GM19455 (cell line): ENCODE results near the gene VPS39.
A peak's percentile ranks its signal among the peaks of the same experiment; 100 is the strongest.
"Not testable (repeated sequence)": the region's sequence is repeated elsewhere in the genome, so short reads cannot be mapped to it uniquely, and the experiment has no call there.

ENCODE experiments used
- ATAC-seq: cut with Tn5 transposase; IDR thresholded peaks from one replicate; pipeline ENCODE4 v1.9.1; 2021; ENCODE audit not compliant: unreplicated experiment

VPS39 gene, protein sequence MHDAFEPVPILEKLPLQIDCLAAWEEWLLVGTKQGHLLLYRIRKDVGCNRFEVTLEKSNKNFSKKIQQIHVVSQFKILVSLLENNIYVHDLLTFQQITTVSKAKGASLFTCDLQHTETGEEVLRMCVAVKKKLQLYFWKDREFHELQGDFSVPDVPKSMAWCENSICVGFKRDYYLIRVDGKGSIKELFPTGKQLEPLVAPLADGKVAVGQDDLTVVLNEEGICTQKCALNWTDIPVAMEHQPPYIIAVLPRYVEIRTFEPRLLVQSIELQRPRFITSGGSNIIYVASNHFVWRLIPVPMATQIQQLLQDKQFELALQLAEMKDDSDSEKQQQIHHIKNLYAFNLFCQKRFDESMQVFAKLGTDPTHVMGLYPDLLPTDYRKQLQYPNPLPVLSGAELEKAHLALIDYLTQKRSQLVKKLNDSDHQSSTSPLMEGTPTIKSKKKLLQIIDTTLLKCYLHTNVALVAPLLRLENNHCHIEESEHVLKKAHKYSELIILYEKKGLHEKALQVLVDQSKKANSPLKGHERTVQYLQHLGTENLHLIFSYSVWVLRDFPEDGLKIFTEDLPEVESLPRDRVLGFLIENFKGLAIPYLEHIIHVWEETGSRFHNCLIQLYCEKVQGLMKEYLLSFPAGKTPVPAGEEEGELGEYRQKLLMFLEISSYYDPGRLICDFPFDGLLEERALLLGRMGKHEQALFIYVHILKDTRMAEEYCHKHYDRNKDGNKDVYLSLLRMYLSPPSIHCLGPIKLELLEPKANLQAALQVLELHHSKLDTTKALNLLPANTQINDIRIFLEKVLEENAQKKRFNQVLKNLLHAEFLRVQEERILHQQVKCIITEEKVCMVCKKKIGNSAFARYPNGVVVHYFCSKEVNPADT

DNA sequence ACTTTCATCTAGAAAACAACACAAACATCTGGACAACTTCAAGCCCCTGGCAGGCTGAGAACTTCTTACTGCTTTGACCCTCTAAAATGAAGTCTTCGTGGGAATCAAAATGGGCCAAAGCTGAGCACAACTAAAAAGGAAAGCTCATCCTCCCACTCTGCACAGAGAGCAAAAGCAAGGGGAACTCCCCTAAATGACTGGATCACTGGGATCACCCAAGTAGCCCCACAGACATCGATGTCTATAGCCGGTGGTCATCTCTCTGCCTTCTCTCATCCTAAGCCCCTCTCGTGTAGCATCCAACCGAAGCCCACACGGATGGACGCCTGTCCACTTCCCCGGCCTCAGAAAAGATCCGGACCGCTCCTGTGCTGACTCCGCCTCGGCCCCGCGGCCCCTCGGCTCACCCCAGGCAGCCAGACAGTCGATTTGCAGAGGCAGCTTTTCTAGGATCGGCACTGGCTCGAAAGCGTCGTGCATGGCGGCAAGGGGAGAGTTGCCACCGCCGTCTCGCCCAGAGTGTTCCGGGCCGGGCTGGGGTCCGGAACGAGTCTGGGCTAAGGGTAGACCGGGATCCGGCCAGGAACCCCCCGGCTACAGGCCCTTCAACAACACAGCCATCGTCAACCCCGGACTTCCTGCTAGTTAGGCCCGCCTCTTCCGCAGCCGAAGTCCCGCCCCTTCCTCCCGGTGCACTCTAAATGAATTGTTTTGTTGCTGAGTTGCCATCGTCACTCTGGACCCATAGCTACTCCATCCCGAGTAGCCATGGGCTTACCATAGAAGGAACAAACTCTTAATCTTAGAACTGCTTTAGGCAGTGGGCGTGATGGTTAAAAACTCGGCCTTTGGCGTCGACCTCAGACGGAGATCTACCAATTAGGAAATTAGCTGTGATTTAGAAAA is at the start of gene VPS39:
TSS of gene VPS39 (minus strand) at position 631 of the 906 bp plus-strand sequence. CDS start at position 480, 151 bp downstream.
- peak; percentile 94 for ATAC-seq

DNA sequence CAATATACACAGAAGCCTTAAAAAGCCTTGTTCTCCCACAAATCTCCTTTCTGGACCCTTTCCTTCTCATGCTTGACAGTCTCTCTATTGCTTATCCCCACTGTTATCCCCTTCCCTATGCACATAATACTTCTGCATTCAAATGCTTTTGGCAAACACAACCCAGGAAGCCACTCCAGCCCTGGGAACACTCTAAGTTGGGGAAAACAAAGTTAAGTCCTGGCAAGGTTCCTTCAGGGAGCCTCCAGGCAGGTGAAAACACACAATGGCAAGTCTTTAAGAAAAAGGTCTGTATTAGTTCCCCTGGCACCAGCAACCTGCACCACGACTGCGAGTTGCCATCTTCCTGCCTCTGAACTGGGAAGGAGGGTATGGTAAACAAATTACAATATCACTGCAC is 45.2 kb upstream of the VPS39 start:
- ATAC-seq: no peak

DNA sequence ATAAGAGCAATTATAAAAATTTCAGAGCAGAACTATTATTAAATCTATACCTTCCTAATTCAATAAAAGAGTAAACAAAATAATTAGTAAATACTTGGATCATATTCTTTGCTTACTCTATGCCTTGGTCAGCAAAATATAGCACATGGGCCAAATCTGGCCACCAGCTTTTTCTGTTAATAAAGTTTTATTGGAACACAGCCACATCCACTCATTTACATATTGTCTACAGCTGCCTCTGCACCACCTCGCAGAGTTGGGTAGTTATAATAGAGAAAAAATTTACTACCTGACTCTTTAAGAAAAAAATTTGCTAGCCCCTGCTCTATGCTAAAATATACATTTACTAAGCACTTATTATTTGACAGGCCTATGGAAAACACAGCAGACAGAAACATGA is 32.7 kb upstream of the VPS39 start:
- no peak for ATAC-seq

DNA sequence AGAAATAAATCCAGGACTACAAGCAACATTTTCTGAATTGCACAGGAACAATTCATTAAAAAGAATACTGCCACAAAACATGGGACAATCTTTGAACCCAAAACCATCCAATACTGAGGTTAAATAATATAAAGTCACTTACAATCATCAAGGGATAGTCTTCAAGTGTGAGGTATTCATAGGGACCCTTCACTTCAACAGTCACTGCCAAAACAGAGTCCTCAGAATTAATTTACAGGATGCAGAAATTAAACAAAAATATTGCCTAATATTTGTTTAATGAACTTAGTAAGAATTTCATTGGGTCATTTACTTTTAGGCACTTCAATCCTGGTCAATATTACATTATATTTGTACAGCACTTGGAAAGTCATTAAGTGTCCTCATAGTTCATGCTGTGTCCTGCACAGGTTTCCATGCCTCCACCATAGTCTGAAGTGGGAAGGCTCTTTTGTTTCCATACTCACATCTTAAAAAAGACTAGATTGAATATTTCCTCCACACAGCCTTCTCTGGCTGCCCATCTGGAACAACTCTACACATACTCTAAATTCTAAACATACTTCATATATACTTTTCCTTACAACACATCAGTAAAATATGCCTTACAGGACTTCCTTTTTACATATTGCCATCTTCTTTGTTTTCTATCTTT is 31.6 kb upstream of the VPS39 start:
- no peak for ATAC-seq

DNA sequence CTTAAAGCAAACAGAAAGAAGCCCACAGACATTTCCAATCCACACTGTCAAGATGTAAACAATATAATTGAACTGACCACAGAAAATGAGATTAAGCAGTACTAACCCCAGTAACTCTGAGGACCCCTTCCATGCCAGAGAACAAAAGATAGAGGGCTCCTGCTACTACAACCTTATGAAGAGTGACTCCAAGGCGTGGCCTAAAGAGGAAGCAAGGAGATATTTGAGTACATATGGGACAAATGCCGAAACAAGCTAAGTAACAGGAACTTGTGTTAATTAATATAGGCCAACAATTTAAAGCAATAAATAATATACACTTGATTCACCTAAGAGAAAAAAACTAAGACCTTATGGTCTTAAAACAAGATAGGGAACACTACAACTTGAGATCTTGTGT is 25.0 kb upstream of the VPS39 start:
- no peak for ATAC-seq

DNA sequence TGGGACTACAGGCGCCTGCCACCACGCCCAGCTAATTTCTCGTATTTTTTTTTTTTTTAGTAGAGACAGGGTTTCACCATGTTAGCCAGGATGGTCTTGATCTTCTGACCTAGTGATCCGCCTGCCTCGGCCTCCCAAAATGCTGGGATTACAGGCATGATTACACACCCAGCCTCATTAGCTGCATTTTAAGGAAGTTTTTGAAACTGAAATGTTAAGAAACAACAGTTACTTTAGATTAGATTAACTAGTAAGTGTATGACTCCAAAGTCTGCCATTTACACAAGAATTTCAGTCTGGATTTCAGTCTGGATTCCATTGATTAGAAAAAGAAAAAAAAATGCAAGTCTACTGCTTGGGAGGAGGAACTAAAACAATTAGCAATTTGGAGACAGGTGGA is 24.5 kb upstream of the VPS39 start:
- no peak for ATAC-seq

DNA sequence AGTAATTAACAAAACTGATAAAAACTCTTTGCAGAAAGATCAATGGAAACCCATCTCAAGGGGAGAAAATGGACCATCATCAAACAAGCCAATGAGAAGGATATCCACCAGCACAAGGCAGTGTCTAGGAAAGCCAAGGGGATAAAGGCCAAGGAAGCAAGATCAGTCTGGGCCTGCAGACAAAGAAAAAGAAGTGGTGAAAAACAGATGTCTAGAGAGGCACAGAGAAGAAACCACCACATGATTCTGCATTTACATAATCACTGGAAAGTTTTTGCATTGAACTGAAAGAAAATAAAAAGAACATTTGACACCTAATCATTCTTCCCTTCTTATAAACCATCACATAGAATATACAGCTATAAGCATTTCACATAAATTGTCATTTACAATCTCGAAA is 23.0 kb upstream of the VPS39 start:
- ATAC-seq: no peak

DNA sequence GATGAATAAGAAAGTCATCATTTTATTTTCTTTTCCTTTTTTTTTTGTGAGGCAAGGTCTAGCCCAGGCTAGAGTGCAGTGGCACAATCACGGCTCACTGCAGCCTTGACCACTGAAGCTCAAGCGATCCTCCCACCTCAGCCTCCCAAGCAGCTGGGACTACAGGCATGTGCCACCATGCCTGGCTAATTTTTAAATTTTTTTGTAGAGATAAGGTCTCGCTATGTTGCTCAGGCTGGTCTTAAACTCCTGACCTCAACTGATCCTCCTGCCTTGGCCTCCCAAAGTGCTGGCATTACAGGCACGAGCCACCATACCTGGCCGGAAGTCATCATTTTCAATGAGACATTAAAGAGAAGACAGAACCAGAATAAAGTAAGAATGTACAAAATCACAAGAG is 20.9 kb upstream of the VPS39 start:
- ATAC-seq: not testable (repeated sequence)

DNA sequence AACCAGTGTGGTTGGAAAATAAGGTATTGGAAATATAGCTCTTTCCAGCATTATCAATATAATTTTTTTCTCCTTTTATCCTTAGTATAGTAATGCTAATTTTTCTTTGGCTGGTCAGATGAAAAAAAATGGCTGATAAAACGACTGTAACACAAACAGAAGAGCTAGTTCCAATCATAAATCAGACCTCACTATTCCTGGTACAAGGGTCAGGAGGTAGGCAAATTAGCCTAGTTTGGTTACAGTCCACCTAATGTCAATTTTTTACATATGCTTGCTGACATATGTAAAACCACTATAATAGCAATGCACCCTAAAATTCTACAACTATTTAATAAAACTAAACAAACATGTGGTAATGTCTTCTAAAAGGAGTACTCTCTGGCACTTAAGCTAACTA is 19.9 kb upstream of the VPS39 start:
- no peak for ATAC-seq

DNA sequence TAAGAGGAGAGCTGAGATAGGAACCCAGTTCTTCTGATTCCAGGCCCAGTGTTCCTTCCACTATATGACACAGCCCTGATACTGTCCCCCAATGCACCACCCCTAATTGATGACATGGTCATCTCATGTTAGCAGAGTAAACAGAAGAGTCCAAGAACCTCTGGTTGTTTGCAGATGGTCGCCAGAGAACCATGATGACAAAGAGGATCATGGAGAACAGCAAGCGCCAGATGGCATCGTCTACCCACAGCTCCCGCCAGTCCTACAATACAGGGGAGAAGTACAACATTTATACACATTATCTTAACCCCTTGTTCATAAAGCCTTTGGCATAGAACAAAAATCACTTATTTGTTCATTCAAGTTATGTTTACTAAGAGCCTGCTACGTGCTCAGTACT is 18.5 kb upstream of the VPS39 start:
- no peak for ATAC-seq

DNA sequence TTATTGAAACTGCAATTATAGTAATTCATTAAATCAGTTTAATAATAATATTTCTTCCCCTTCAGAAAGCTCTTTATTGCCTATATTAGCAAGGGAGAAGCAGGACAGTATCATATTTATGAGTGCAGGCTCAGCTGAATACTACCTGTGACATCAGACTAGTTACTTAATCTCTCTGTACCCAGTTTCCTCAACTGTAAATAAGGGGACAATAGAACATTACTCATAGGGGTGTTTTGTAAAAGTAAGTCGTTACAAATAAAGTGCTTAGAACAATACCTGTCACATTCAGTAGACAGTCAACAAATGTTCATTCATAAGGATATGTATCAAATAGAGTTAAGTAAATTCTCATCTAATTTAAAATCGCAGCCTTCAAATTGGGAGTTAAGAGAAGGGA is 12.1 kb upstream of the VPS39 start:
- ATAC-seq: no peak

DNA sequence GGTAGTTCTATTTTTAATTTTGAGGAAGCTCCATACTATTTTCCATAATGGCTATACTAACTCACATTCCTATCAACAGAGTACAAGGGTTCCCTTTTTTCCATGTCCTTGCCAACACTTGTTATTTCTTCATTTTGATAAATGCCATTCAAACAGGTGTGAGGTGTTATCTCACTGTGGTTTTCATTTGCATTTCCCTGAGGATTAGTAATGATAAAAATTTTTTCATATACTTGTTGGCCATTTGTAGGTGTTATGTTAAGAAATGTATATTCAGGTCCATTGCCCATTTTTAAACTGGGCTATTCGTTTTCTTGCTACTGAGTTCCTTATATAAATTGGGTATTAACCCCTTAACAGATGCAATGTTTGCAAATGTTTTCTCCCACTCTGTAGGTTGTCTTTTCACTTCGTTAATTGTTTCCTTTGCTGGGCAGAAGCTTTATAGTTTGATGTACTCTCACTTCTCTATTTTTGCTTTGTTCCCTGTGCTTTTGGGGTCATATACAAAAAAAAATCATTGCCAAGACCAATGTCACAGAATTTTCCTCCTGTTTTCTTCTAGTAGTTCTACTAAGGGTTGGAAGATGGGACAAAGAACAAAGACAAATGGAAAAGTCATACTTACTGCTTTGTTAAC is 11.0 kb upstream of the VPS39 start:
- ATAC-seq: no peak

DNA sequence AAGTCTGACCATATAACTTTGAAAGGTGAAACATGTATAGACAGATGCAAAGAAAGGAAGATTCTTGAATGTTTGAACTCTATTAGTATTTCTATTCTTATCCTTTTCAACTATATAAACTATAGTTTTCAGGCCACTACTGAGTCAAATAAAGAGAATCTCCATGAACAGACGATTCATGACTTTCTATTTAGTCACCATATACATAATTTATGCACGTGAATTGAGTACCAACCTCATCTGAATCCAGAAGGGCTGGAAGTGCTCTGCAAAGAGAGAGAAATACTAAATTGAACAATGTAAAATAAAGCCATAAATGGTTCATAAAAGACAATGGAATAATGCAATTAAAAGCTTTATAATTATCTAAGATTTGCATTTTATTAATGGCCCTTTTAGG is 9.5 kb upstream of the VPS39 start:
- no peak for ATAC-seq

DNA sequence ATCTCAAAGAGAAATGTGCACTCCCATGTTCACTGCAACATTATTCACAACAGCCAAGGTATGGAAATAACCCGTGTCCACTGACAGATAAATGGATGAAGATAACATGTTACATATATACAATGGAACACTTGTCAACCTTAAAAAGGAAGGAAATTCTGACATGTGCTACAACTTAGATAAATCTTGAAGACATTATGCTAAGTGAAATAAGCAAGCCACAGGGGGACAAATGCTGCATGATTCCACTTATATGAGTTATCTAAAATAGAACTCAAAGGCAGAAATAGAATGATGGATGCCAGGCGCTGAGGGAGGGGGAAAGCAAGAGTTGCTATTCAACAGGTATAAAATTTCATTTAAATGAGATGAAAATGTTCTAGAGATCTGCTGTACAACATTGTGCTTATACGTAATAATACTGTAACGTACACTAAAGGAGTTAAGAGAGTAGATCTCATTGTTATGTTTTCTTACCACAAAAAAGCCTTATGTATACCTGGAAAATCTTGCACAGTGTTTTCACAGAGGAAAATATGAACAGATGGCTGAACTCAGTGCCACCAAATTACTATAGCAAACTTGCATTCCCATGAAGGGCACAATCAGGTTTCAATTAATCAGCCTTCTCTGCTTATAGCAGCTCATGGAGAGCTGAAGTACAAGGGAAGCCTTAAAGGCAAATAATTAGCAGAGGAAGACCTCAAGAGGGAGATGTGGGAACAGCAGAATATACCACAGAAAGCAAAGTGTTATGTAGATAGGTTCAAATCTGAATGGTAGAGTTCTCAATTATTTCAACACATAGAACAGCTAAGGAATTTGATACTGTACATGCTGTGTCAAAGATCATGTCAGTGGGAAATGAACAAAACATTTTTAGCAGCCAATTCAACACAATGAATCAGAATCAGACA is 8.1 kb upstream of the VPS39 start:
- no peak for ATAC-seq

DNA sequence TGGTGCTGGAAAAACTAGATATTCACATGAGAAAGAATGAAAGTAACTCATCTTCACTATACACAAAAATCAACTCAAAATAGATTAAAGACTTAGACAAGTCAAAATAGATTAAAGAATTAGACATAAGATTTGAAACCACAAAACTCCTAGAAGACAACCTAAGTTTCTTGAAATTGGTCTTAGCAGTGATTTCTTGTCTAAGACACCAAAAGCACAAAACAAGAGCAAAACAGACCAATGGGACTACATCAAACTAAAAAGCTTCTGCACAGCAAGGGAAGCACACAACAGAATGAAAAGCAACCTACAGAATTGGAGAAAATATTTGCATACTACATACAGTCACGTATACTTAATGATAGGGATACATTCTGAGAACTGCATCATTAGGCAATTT is 6.5 kb upstream of the VPS39 start:
- no peak for ATAC-seq

DNA sequence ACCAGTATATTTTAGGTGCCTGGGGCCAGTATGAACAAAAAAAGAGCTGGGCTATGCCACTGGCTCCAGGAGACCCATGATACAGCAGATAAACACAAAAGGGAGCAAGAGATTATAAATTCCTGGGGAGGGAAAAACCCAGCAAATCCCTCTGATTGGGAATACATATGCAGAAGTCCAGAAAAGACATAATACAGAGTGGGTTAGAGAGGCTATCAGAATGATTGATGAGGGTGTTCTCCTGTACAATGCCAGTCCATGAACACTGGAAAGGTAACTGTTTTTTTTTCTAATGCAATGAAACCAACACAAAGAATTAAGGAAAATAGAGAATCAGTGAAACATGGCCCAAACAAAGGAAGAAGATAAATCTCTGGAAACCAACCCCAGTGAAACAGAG is 5.4 kb upstream of the VPS39 start:
- ATAC-seq: no peak

DNA sequence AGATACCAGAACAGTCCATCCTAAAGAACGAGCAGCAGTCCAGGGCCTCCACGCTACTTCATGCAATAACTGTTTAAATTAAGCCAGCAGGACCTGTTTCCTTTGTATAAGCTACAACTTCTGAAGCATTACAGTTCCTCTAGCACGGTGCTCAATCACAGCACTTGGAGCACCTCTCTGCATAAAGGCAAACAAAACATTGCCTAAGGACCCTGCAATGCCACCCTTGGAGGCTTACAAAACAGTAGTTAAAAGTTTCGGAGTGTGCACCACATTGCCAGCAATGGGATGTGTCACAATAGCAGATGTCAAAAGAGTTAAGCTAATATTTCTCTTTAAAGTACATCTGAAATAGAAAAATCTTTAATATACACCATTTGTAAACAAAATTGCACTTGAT is 2.6 kb upstream of the VPS39 start:
- ATAC-seq: no peak

DNA sequence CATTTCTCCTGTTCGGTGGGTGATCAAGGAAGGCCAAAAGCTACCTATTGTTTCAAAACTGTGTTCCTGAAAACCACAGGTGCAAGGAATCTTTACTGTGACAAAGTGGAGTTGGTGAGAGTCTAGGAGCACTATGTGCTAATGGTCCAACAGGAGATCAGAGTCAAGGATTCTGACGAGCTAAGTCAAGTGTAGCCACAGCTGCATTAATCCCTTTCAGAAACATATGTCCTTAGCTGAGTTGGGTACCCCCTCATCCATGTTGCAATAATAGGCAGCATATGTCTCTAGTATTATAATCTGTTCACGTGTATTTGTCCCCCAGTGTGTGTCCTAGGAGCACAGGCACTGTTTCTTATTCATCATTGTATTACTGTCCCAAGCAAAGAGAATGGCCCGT is 1.7 kb downstream of the VPS39 start:
- no peak for ATAC-seq

DNA sequence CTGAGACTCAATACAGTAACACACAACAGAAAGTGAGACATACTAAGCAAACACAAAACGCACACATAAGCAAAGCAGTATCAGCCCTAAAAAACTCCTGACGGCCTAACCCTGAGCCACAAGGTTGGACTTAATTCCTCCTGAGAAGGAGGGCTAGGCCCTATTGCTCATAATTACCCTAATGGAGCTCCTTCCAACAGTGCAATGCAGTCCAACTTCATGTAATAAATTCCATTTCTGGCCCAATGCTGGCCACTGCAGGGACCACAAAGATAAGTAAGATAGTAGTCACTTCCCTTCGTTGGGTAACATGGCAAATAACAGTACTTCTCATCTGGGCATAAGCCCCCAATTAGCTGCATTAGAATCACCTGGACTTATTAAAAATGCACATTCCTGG is 4.2 kb downstream of the VPS39 start:
- ATAC-seq: no peak
